ENCODE results near the gene IFNGR2. TPM values are rescaled to one million over a fixed set of nuclear protein-coding genes. Genes with fewer than 3 reads are reported as not detected.

Gene IFNGR2
- total RNA-seq, 1 experiment from 2014 or later = 47.0 TPM

- Mint-ChIP-seq H3K9me3 (ENCODE audit: unreplicated experiment) (peaks cover 13% of the 10 kb centered on the region), H3K36me3 (ENCODE audit: insufficient read depth, unreplicated experiment) (no peaks in the 10 kb centered on the region), H3K27ac (ENCODE audit: unreplicated experiment) (no peak overlapping the region), H3K4me1 (ENCODE audit: low read depth, unreplicated experiment) (no peaks in the 10 kb centered on the region), H3K27me3 (ENCODE audit: insufficient read depth, unreplicated experiment) (no peaks in the 10 kb centered on the region), H3K4me3 (ENCODE audit: unreplicated experiment) (no peak overlapping the region)
- no peaks in the 10 kb centered on the region for H3K36me3 ChIP-seq (ENCODE audit: control insufficient read depth, insufficient read depth, low read length)
- BruUV-seq (replicated peaks) = no TSS peak
- ChIA-PET CTCF (interaction anchor here (0.6 kb wide), 1 partner anchor 38 kb away, joined by 5 read pairs; no protein-coding TSS in a partner anchor), POLR2A (no interaction called here)
- no peak for TF ChIP-seq CTCF (IDR thresholded peaks at IDR 0.05; ENCODE audit: insufficient read depth in 1 of 2, low read depth in 1 of 2, low read length in 1 of 2, severe bottlenecking in 1 of 2, unreplicated experiment in 1 of 2)
- no peak for DNase-seq
- no peaks in the 10 kb centered on the region for H3K4me1 ChIP-seq
- intact Hi-C loops (cut with micrococcal nuclease; ENCODE audit: unreplicated experiment) = no loop called here
- peaks cover 17% of the 10 kb centered on the region for H3K9me3 ChIP-seq
- H3K4me3 ChIP-seq (ENCODE audit: low read depth, low read length) = no peak overlapping the region
- no peaks in the 10 kb centered on the region for H3K27me3 ChIP-seq (replicated peaks; ENCODE audit: control insufficient read depth, insufficient read depth, low read length)
Measured at GRCh38 chr21:33368576-33368975, 34.6 kb upstream of the IFNGR2 start.

GRCh38 chr21:33369586-33369985 lies 33.6 kb upstream of the IFNGR2 start:
- peaks cover 6% of the 10 kb centered on the region; the same call in 1 of the 2 replicates for H3K4me1 ChIP-seq
- Mint-ChIP-seq H3K4me3 (ENCODE audit: unreplicated experiment) (no peak overlapping the region), H3K27me3 (ENCODE audit: insufficient read depth, unreplicated experiment) (no peaks in the 10 kb centered on the region), H3K36me3 (ENCODE audit: insufficient read depth, unreplicated experiment) (no peaks in the 10 kb centered on the region), H3K4me1 (ENCODE audit: low read depth, unreplicated experiment) (no peaks in the 10 kb centered on the region), H3K27ac (ENCODE audit: unreplicated experiment) (no peak overlapping the region), H3K9me3 (ENCODE audit: unreplicated experiment) (peaks cover 13% of the 10 kb centered on the region)
- ChIA-PET POLR2A (no interaction called here), CTCF (no interaction called here)
- H3K36me3 ChIP-seq (ENCODE audit: control insufficient read depth, insufficient read depth, low read length) = no peaks in the 10 kb centered on the region
- no peak for DNase-seq
- intact Hi-C loops (cut with micrococcal nuclease; ENCODE audit: unreplicated experiment) = no loop called here
- H3K9me3 ChIP-seq = peaks cover 17% of the 10 kb centered on the region
- H3K27me3 ChIP-seq (replicated peaks; ENCODE audit: control insufficient read depth, insufficient read depth, low read length) = no peaks in the 10 kb centered on the region
- BruUV-seq (replicated peaks) = no TSS peak
- no peak for TF ChIP-seq CTCF (IDR thresholded peaks at IDR 0.05; ENCODE audit: insufficient read depth in 1 of 2, low read depth in 1 of 2, low read length in 1 of 2, severe bottlenecking in 1 of 2, unreplicated experiment in 1 of 2)
- no peak overlapping the region for H3K4me3 ChIP-seq (ENCODE audit: low read depth, low read length)

- Mint-ChIP-seq H3K27ac (ENCODE audit: unreplicated experiment) (no peak overlapping the region), H3K4me3 (ENCODE audit: unreplicated experiment) (no peak overlapping the region), H3K27me3 (ENCODE audit: insufficient read depth, unreplicated experiment) (no peaks in the 10 kb centered on the region), H3K9me3 (ENCODE audit: unreplicated experiment) (peaks cover 13% of the 10 kb centered on the region), H3K36me3 (ENCODE audit: insufficient read depth, unreplicated experiment) (no peaks in the 10 kb centered on the region), H3K4me1 (ENCODE audit: low read depth, unreplicated experiment) (no peaks in the 10 kb centered on the region)
- POLR2A ChIA-PET = no interaction called here
- CTCF ChIA-PET = interaction anchor here (0.6 kb wide), 1 partner anchor 9 kb away, joined by 9 read pairs; no protein-coding TSS in a partner anchor
- peaks cover 6% of the 10 kb centered on the region; the same call in 1 of the 2 replicates for H3K4me1 ChIP-seq
- H3K27me3 ChIP-seq (replicated peaks; ENCODE audit: control insufficient read depth, insufficient read depth, low read length) = no peaks in the 10 kb centered on the region
- no TSS peak for BruUV-seq (replicated peaks)
- peaks cover 17% of the 10 kb centered on the region for H3K9me3 ChIP-seq
- DNase-seq = no peak
- H3K36me3 ChIP-seq (ENCODE audit: control insufficient read depth, insufficient read depth, low read length) = no peaks in the 10 kb centered on the region
- intact Hi-C loops (cut with micrococcal nuclease; ENCODE audit: unreplicated experiment) = loop anchor here (5.0 kb wide), 1 partner anchor 103 kb away; the partner anchor contains the start of gene IL10RB
- TF ChIP-seq CTCF (IDR thresholded peaks at IDR 0.05; ENCODE audit: insufficient read depth in 1 of 2, low read depth in 1 of 2, low read length in 1 of 2, severe bottlenecking in 1 of 2, unreplicated experiment in 1 of 2) = no peak
- H3K4me3 ChIP-seq (ENCODE audit: low read depth, low read length) = no peak overlapping the region
Measured at GRCh38 chr21:33370305-33370704, 32.9 kb upstream of the IFNGR2 start.

Data from Caco-2 (cell line).